Ecto neural progenitor cell (in vitro differentiated cells): ENCODE data around the gene PSEN1.

ENCODE experiments used
- DNase-seq: peaks from one replicate; pipeline ENCODE4 v3.0.0-alpha.2; 2018; ENCODE audit warnings: low spot score

The PSEN1 gene

GRCh38 chr14:73136387-73137225 is at the start of gene PSEN1:
Gene PSEN1 (plus strand): TSS chr14:73136507. CDS start chr14:73148020, 11,513 bp downstream.
- peak; percentile 98 for DNase-seq

GRCh38 chr14:73091044-73091443 is 45.3 kb upstream of the PSEN1 start:
- DNase-seq = no peak

- DNase-seq = no peak
These were observed 38.9 kb upstream of the PSEN1 start for GRCh38 chr14:73097421-73097820.

- DNase-seq = no peak
These were observed 36.0 kb upstream of the PSEN1 start for GRCh38 chr14:73100334-73100733.

GRCh38 chr14:73102806-73103497 is 33.4 kb upstream of the PSEN1 start:
- DNase-seq = no peak

- no peak for DNase-seq
These were observed 31.3 kb upstream of the PSEN1 start for GRCh38 chr14:73105050-73105449.

- no peak for DNase-seq
These were observed 30.6 kb upstream of the PSEN1 start for GRCh38 chr14:73105727-73106126.

- no peak for DNase-seq
These were observed 20.1 kb upstream of the PSEN1 start for GRCh38 chr14:73116079-73116665.

GRCh38 chr14:73124180-73124894 is 12.0 kb upstream of the PSEN1 start:
- DNase-seq = no peak

- no peak for DNase-seq
These were observed 11.1 kb upstream of the PSEN1 start for GRCh38 chr14:73125169-73125588.

GRCh38 chr14:73125746-73126145 is 10.6 kb upstream of the PSEN1 start:
- no peak for DNase-seq

- no peak for DNase-seq
These were observed 2.5 kb upstream of the PSEN1 start for GRCh38 chr14:73133795-73134194.

- no peak for DNase-seq
These were observed 271 bp upstream of the PSEN1 start for GRCh38 chr14:73136085-73136386.

GRCh38 chr14:73140811-73141323 is 4.6 kb downstream of the PSEN1 start:
- DNase-seq = no peak

GRCh38 chr14:73142216-73142615 is 5.9 kb downstream of the PSEN1 start:
- DNase-seq = no peak

- DNase-seq = peak; percentile 52
These were observed 6.7 kb downstream of the PSEN1 start for GRCh38 chr14:73143003-73143402.

GRCh38 chr14:73143617-73144016 is 7.3 kb downstream of the PSEN1 start:
- no peak for DNase-seq

- DNase-seq = no peak
These were observed 9.1 kb downstream of the PSEN1 start for GRCh38 chr14:73145371-73145770.

- no peak for DNase-seq
These were observed 9.8 kb downstream of the PSEN1 start for GRCh38 chr14:73146111-73146510.

- no peak for DNase-seq
These were observed 13.4 kb downstream of the PSEN1 start for GRCh38 chr14:73149753-73150152.

GRCh38 chr14:73153272-73153671 is 17.0 kb downstream of the PSEN1 start:
- DNase-seq = no peak

- no peak for DNase-seq
These were observed 25.9 kb downstream of the PSEN1 start for GRCh38 chr14:73162251-73162650.
